Stimulated activated CD8-positive, alpha-beta memory T cell treated with anti-CD3 and anti-CD28 coated beads, Interleukin-12 subunit alpha, Interleukin-12 subunit beta, amount 100 ng/mL, for 24 hours (primary cell): Measurements from ENCODE around the gene STK10.
"Not testable (repeated sequence)": the region's sequence is repeated elsewhere in the genome, so short reads cannot be mapped to it uniquely, and the experiment has no call there.

Experiments
- DNase-seq: peaks from one replicate; pipeline ENCODE4 v3.0.0-alpha.2; 2020; ENCODE audit errors: extremely low read depth

Gene STK10

GRCh38 chr5:172188033-172188892 lies at the start of gene STK10:
STK10 (minus strand) TSS chr5:172188224; CDS start chr5:172188042, 182 bp downstream.
- peak; percentile 75 for DNase-seq

GRCh38 chr5:172235827-172236736 lies 48.1 kb upstream of the STK10 start:
- no peak for DNase-seq

- DNase-seq = no peak
Measured at GRCh38 chr5:172235132-172235780, 47.2 kb upstream of the STK10 start.

- DNase-seq = no peak
Measured at GRCh38 chr5:172234031-172234430, 46.0 kb upstream of the STK10 start.

GRCh38 chr5:172229904-172230303 lies 41.9 kb upstream of the STK10 start:
- DNase-seq = no peak

GRCh38 chr5:172224996-172225395 lies 37.0 kb upstream of the STK10 start:
- no peak for DNase-seq

GRCh38 chr5:172223901-172224873 lies 36.2 kb upstream of the STK10 start:
- no peak for DNase-seq

- DNase-seq = no peak
Measured at GRCh38 chr5:172219296-172219695, 31.3 kb upstream of the STK10 start.

GRCh38 chr5:172216345-172216744 lies 28.3 kb upstream of the STK10 start:
- DNase-seq = no peak

- DNase-seq = no peak
Measured at GRCh38 chr5:172213126-172213525, 25.1 kb upstream of the STK10 start.

- no peak for DNase-seq
Measured at GRCh38 chr5:172211676-172212075, 23.7 kb upstream of the STK10 start.

GRCh38 chr5:172209714-172210113 lies 21.7 kb upstream of the STK10 start:
- DNase-seq = no peak

- no peak for DNase-seq
Measured at GRCh38 chr5:172207511-172207910, 19.5 kb upstream of the STK10 start.

GRCh38 chr5:172205984-172206383 lies 18.0 kb upstream of the STK10 start:
- DNase-seq = not testable (repeated sequence)

- DNase-seq = no peak
Measured at GRCh38 chr5:172200476-172200875, 12.5 kb upstream of the STK10 start.

GRCh38 chr5:172199446-172199845 lies 11.4 kb upstream of the STK10 start:
- DNase-seq = no peak

- not testable (repeated sequence) for DNase-seq
Measured at GRCh38 chr5:172197775-172198174, 9.8 kb upstream of the STK10 start.

GRCh38 chr5:172194985-172195774 lies 7.2 kb upstream of the STK10 start:
- DNase-seq = no peak

GRCh38 chr5:172193872-172194271 lies 5.8 kb upstream of the STK10 start, which contains the start of gene EFCAB9:
EFCAB9 (plus strand) TSS chr5:172194172; CDS start chr5:172194173, 1 bp downstream.
- DNase-seq = no peak
